IMR-90 (cell line): Measurements from ENCODE around the gene GCNT3. TPM values are rescaled to one million over a fixed set of nuclear protein-coding genes. Genes with fewer than 3 reads are reported as not detected.

Source experiments
- ATAC-seq: fragments of 200-7000 bp; cut with Tn5 transposase; 2 replicates; pipeline ENCODE4 v1.9.1; 2020; ENCODE audit warnings: low read depth, mild to moderate bottlenecking, moderate library complexity
- BruUV-seq: library from RNA; stranded (reverse); fragments of 400-500 nt; replicated peaks from 2 replicates; lab custom pipeline; 2021; lab: Mats Ljungman, UMichigan
- CTCF ChIA-PET: fragments of 300-600 bp; formaldehyde crosslinking; extraction: SDS; loops from one replicate; lab custom pipeline; 2021; ENCODE audit warnings: antibody characterized with exemption; lab: Yijun Ruan, JAX
- POLR2A ChIA-PET: fragments of 300-600 bp; sonication (Branson Sonifier 250); formaldehyde crosslinking; loops from one replicate; lab custom pipeline; 2022; ENCODE audit warnings: antibody characterized with exemption; ENCODE audit not compliant: unreplicated experiment; lab: Charles Lee
- DNase-seq: peaks from one replicate; pipeline ENCODE4 v3.0.0; 2013
- H2AFZ ChIP-seq: replicated peaks from 2 replicates; pipeline ENCODE3; 2013; ENCODE audit warnings: low read length, mild to moderate bottlenecking; ENCODE audit not compliant: poor library complexity
- H2AK5ac ChIP-seq: 2 replicates; pipeline ENCODE4 v1.6.1; 2013; ENCODE audit warnings: low read depth, low read length, inconsistent platforms
- H2AK9ac ChIP-seq: replicated peaks from 2 replicates; pipeline ENCODE3; 2013; ENCODE audit warnings: mild to moderate bottlenecking, low read depth, low read length, moderate library complexity; ENCODE audit not compliant: poor library complexity
- H2BK120ac ChIP-seq: 2 replicates; pipeline ENCODE4 v1.6.1; 2013; ENCODE audit warnings: low read depth, low read length, inconsistent platforms
- H2BK15ac ChIP-seq: 3 replicates; pipeline ENCODE4 v1.6.1; 2013; ENCODE audit warnings: low read depth, low read length, inconsistent platforms
- H2BK20ac ChIP-seq: 2 replicates; pipeline ENCODE4 v1.6.1; 2013; ENCODE audit warnings: low read depth, mild to moderate bottlenecking, inconsistent platforms, low read length, moderate library complexity
- H2BK5ac ChIP-seq: 2 replicates; pipeline ENCODE4 v1.6.1; 2013; ENCODE audit warnings: mild to moderate bottlenecking, low read depth, low read length, inconsistent platforms; ENCODE audit not compliant: poor library complexity, severe bottlenecking
- H3K14ac ChIP-seq: replicated peaks from 2 replicates; pipeline ENCODE4 v1.6.1; 2013; ENCODE audit warnings: low read depth, low read length, inconsistent platforms
- H3K18ac ChIP-seq: 2 replicates; pipeline ENCODE4 v1.6.1; 2013; ENCODE audit warnings: low read depth, low read length, control low read depth
- H3K23ac ChIP-seq: 2 replicates; pipeline ENCODE4 v1.6.1; 2013; ENCODE audit warnings: low read depth, low read length, inconsistent platforms
- H3K27ac ChIP-seq: 2 replicates; pipeline ENCODE4 v1.5.1; 2013; ENCODE audit warnings: mild to moderate bottlenecking, control low read depth, low read length; ENCODE audit not compliant: insufficient read depth
- H3K27me3 ChIP-seq: 2 replicates; pipeline ENCODE4 v1.6.1; 2013; ENCODE audit warnings: low read length; ENCODE audit not compliant: control insufficient read depth, insufficient read depth
- H3K36me3 ChIP-seq: 2 replicates; pipeline ENCODE4 v1.6.1; 2013; ENCODE audit warnings: low read length, mixed read lengths; ENCODE audit not compliant: control insufficient read depth, insufficient read depth
- H3K4ac ChIP-seq: 2 replicates; pipeline ENCODE4 v1.6.1; 2013; ENCODE audit warnings: low read depth, low read length, inconsistent platforms
- H3K4me1 ChIP-seq: 2 replicates; pipeline ENCODE4 v1.6.1; 2013; ENCODE audit warnings: low read length, mixed read lengths; ENCODE audit not compliant: control insufficient read depth, insufficient read depth
- H3K4me2 ChIP-seq: 2 replicates; pipeline ENCODE4 v1.6.1; 2013; ENCODE audit warnings: low read depth, mild to moderate bottlenecking, control low read depth, low read length, moderate library complexity
- H3K4me3 ChIP-seq: 2 replicates; pipeline ENCODE4 v1.5.1; 2013; ENCODE audit warnings: low read depth, mild to moderate bottlenecking, control low read depth, low read length, moderate library complexity; ENCODE audit not compliant: insufficient read depth
- H3K56ac ChIP-seq: 2 replicates; pipeline ENCODE4 v1.6.1; 2013; ENCODE audit warnings: low read length, inconsistent platforms; ENCODE audit not compliant: insufficient read depth; ENCODE audit errors: extremely low read depth
- H3K79me1 ChIP-seq, 2 experiments: 2 replicates each; pipeline ENCODE4 v1.6.1; 2013; ENCODE audit warnings: low read length in 2 of 2, inconsistent platforms in 1 of 2, low read depth in 1 of 2
- H3K9ac ChIP-seq: 2 replicates; pipeline ENCODE4 v1.6.1; 2013; ENCODE audit warnings: low read depth, low read length, control low read depth
- H3K9me1 ChIP-seq: 2 replicates; pipeline ENCODE4 v1.6.1; 2013; ENCODE audit warnings: low read length, inconsistent platforms; ENCODE audit not compliant: insufficient read depth
- H3K9me3 ChIP-seq: 2 replicates; pipeline ENCODE4 v1.6.1; 2013; ENCODE audit warnings: low read length; ENCODE audit not compliant: control insufficient read depth, insufficient read depth
- H4K20me1 ChIP-seq: 2 replicates; pipeline ENCODE4 v1.6.1; 2013; ENCODE audit warnings: low read length, inconsistent platforms; ENCODE audit not compliant: insufficient read depth
- H4K5ac ChIP-seq: 2 replicates; pipeline ENCODE4 v1.6.1; 2013; ENCODE audit warnings: mild to moderate bottlenecking, low read depth, low read length, control low read depth
- H4K8ac ChIP-seq, 2 experiments: 2 replicates each; pipeline ENCODE4 v1.6.1; 2013; ENCODE audit warnings: low read depth in 2 of 2, low read length in 2 of 2, control low read depth in 1 of 2, inconsistent platforms in 1 of 2
- H4K91ac ChIP-seq: 2 replicates; pipeline ENCODE4 v1.6.1; 2013; ENCODE audit warnings: low read depth, low read length, inconsistent platforms; ENCODE audit not compliant: insufficient read depth
- CHD1 ChIP-seq: IDR thresholded peaks from 2 replicates; pipeline ENCODE4 v1.6.1; 2012; ENCODE audit warnings: low read depth, low read length, improper control_type of control experiment
- RAD21 ChIP-seq: IDR thresholded peaks from 2 replicates; pipeline ENCODE4 v1.6.1; 2012; ENCODE audit warnings: low read length, improper control_type of control experiment
- RCOR1 ChIP-seq: IDR thresholded peaks from 2 replicates; pipeline ENCODE4 v1.6.1; 2012; ENCODE audit warnings: mild to moderate bottlenecking, low read length, improper control_type of control experiment; ENCODE audit not compliant: insufficient replicate concordance
- WGBS, 2 experiments: methylation state at CpG; one replicate each; pipeline versions ENCODE4 v1.1.5 to v1.1.7; 2013; ENCODE audit warnings: missing lambda C conversion rate in 2 of 2; ENCODE audit not compliant: insufficient read length in 1 of 2; ENCODE audit errors: extremely low coverage in 2 of 2; 5-methylcytosine and 5-hydroxymethylcytosine counted together
- dilution Hi-C: fragments of 300-500 bp; cut with HindIII; formaldehyde crosslinking; loops from one replicate; pipeline ENCODE4 v1.14.3; 2018; ENCODE audit warnings: low sequenced_read_pairs; ENCODE audit not compliant: unreplicated experiment
- in situ Hi-C: fragments of 300-500 bp; cut with MboI; formaldehyde crosslinking; loops from 3 replicates; pipeline ENCODE4 v1.14.3; 2019; ENCODE audit warnings: low sequenced_read_pairs, inconsistent platforms, mixed read lengths
- intact Hi-C: fragments of 100-400 bp; cut with micrococcal nuclease; formaldehyde crosslinking; loops from 2 replicates; pipeline ENCODE4 v1.10.0; 2022
- polyA plus RNA-seq, 3 experiments: library from polyadenylated mRNA; depleted of rRNA; stranded (reverse); fragments of >200 nt; gene quantifications; 2 replicates each; pipeline ENCODE4 v1.2.3, GENCODE V29; 2012; ENCODE audit warnings: low replicate concordance in 1 of 3
- total RNA-seq: library from RNA; depleted of rRNA; stranded (reverse); fragments of >200 nt; gene quantifications from 2 replicates; pipeline ENCODE4 v1.2.3, GENCODE V29; 2012

Gene GCNT3
- total and polyA plus RNA-seq, 2 of the 4 experiments (the other 2 are of a cell fraction) = not detected

DNA sequence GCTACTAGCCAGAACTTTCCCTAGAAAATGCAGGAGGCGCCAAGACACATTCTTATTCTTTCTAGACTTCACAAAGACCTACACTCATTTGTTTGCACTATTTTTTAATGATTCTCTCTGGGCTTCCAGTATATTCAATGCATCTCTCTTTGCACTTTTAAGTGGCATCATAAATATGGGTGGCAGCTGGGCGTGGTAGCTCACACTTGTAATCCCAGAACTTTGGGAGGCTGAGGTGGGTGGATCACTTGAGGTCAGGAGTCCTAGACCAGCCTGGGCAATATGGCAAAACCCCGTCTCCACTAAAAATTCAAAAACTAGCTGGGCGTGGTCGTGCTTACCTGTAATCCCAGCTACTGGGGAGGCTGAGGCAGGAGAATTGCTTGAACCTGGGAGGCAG is 5.6 kb upstream of the GCNT3 start:
- ChIA-PET CTCF (no interaction called here), POLR2A (no interaction called here)
- Histone ChIP-seq H3K36me3 (no peaks in the 10 kb centered on the region), H3K4me1 (no peaks in the 10 kb centered on the region), H2BK120ac (no peak overlapping the region), H3K4ac (no peak overlapping the region), H2BK5ac (no peak overlapping the region), H4K91ac (no peak overlapping the region), H3K79me1 (no peaks in the 10 kb centered on the region), H3K18ac (no peak overlapping the region), H4K5ac (no peak overlapping the region), H4K20me1 (no peaks in the 10 kb centered on the region), H4K8ac (no peak overlapping the region), H3K4me3 (no peak overlapping the region), H3K9ac (no peak overlapping the region), H2BK20ac (no peak overlapping the region), H2AFZ (no peak overlapping the region), H3K27me3 (no peaks in the 10 kb centered on the region; the same call in none of the 2 replicates), H2AK5ac (no peak overlapping the region), H3K23ac (no peak overlapping the region), H2BK15ac (no peak overlapping the region), H3K9me1 (no peaks in the 10 kb centered on the region), H3K27ac (no peak overlapping the region), H2AK9ac (no peak overlapping the region), H3K56ac (no peak overlapping the region), H3K14ac (no peak overlapping the region), H3K9me3 (peaks cover 5% of the 10 kb centered on the region; the same call in 1 of the 2 replicates), H3K4me2 (no peak overlapping the region)
- WGBS, 2 experiments = no CpG with 5 or more reads among the region's 5 CpGs
- DNase-seq (no peak), ATAC-seq (no peak)
- BruUV-seq = no TSS peak
- dilution Hi-C loops (no loop called here), in situ Hi-C loops (no loop called here), intact Hi-C loops (no loop called here)
- no peak for TF ChIP-seq RCOR1
- no peak for TF ChIP-seq CHD1
- TF ChIP-seq RAD21 = no peak
